Hematopoietic multipotent progenitor cell treated with erythropoietin and hydrocortisone succinate and interleukin-3 and kit ligand, for 17 days (in vitro differentiated cells): ENCODE results near the gene MBLAC2.

ENCODE experiments used
- DNase-seq: peaks from one replicate; pipeline ENCODE4 v3.0.0-alpha.2; 2015; ENCODE audit warnings: low spot score

The MBLAC2 gene

GRCh38 chr5:90474235-90475107 lies at the start of gene MBLAC2, which contains the start of gene POLR3G:
TSS of gene MBLAC2 (minus strand) at chr5:90474771. CDS start at chr5:90474292, 479 bp downstream.
TSS of gene POLR3G (plus strand) at chr5:90474864. CDS start at chr5:90485568, 10,704 bp downstream.
- peak; percentile 86 for DNase-seq

- DNase-seq, result no peak
Observed at GRCh38 chr5:90519081-90519480, 44.5 kb upstream of the MBLAC2 start.

GRCh38 chr5:90518661-90519060 lies 44.1 kb upstream of the MBLAC2 start:
- DNase-seq, result no peak

GRCh38 chr5:90514520-90514919 lies 39.9 kb upstream of the MBLAC2 start:
- DNase-seq, result no peak

- no peak for DNase-seq
Observed at GRCh38 chr5:90510438-90510837, 35.9 kb upstream of the MBLAC2 start.

GRCh38 chr5:90506221-90506620 lies 31.6 kb upstream of the MBLAC2 start:
- no peak for DNase-seq

- no peak for DNase-seq
Observed at GRCh38 chr5:90504743-90505142, 30.2 kb upstream of the MBLAC2 start.

- DNase-seq, result no peak
Observed at GRCh38 chr5:90503596-90503995, 29.0 kb upstream of the MBLAC2 start.

- peak; percentile 35 for DNase-seq
Observed at GRCh38 chr5:90495146-90495545, 20.6 kb upstream of the MBLAC2 start.

GRCh38 chr5:90494043-90494442 lies 19.5 kb upstream of the MBLAC2 start:
- no peak for DNase-seq

GRCh38 chr5:90488791-90489190 lies 14.2 kb upstream of the MBLAC2 start:
- no peak for DNase-seq

- no peak for DNase-seq
Observed at GRCh38 chr5:90484540-90484939, 10.0 kb upstream of the MBLAC2 start.

GRCh38 chr5:90483206-90483605 lies 8.6 kb upstream of the MBLAC2 start:
- DNase-seq, result no peak

GRCh38 chr5:90480699-90481098 lies 6.1 kb upstream of the MBLAC2 start:
- no peak for DNase-seq

- no peak for DNase-seq
Observed at GRCh38 chr5:90479611-90480385, 5.2 kb upstream of the MBLAC2 start.

- no peak for DNase-seq
Observed at GRCh38 chr5:90477621-90478215, 3.1 kb upstream of the MBLAC2 start.

- DNase-seq, result no peak
Observed at GRCh38 chr5:90477073-90477472, 2.5 kb upstream of the MBLAC2 start.

GRCh38 chr5:90476391-90476790 lies 1.8 kb upstream of the MBLAC2 start:
- DNase-seq, result peak; percentile 25

- DNase-seq, result no peak
Observed at GRCh38 chr5:90475436-90475980, 937 bp upstream of the MBLAC2 start.

- DNase-seq, result no peak
Observed at GRCh38 chr5:90473396-90474234, 956 bp downstream of the MBLAC2 start.

GRCh38 chr5:90472783-90473395 lies 1.7 kb downstream of the MBLAC2 start:
- DNase-seq, result peak; percentile 15
